GM19023 (cell line): ENCODE results near the gene TSC22D4.
"Not testable (repeated sequence)": the region's sequence is repeated elsewhere in the genome, so short reads cannot be mapped to it uniquely, and the experiment has no call there.

ENCODE experiments used
- ATAC-seq: cut with Tn5 transposase; IDR thresholded peaks from one replicate; pipeline ENCODE4 v1.9.1; 2021; ENCODE audit warnings: mild to moderate bottlenecking, moderate library complexity; ENCODE audit not compliant: unreplicated experiment

Gene TSC22D4

GRCh38 chr7:100478958-100479660 lies at the start of gene TSC22D4:
TSS of gene TSC22D4 (minus strand) at chr7:100479214. CDS start at chr7:100478038, 1,176 bp downstream.
- ATAC-seq, result peak; percentile 63

DNA sequence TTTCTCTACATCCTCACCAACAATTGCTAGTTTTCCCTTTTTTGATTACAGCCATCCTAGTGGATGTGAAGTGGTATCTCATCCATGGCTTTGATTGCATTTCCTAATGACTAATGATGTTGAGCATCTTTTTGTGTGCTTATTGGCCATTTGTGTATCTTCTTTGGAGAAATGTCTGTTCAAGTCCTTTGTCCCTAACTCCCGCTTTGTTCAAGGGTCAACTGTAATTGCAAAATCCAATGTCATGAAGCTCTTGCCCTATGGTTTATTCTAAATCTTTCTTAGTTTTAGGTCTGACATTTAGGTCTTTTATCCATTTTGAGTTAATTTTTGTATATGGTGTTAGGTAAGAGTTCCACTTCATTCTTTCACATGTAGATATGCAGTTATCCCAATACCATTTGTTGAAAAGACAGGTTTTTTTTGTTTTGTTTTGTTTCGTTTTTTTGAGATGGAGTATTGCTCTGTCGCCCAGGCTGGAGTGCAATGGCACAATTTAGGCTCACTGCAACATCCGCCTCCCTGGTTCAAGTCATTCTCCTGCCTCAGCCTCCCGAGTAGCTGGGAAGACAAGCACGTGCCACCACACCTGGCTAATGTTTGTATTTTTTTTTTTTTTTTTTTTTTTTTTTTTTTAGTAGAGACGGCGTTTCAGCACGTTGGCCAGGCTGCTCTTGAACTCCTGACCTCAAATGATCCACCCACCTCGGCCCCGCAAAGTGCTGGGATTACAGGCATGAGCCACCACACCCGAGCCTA lies 49.3 kb upstream of the TSC22D4 start:
- ATAC-seq, result not testable (repeated sequence)

GRCh38 chr7:100523192-100523591 lies 44.2 kb upstream of the TSC22D4 start:
- not testable (repeated sequence) for ATAC-seq

- ATAC-seq, result not testable (repeated sequence)
Measured at GRCh38 chr7:100521909-100522593, 43.0 kb upstream of the TSC22D4 start.

DNA sequence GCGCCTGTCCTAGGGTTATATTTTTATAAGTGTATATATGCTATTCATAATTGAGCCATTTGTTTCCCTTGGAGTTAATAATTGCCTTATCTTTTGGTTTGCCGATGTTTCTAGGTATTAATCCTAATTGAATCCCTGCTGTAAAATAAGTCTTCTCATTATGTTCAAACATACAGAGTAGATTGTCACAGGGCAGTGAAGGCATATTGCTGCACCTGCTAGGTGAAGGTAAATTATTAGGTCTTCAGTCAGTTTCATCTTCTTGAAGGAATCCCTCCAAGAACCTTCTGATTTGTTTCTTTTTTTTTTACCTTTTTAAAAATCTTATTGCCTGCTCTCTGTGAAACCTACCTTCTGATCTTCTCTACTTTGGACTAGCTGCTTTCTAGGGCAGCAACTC lies 42.1 kb upstream of the TSC22D4 start:
- ATAC-seq, result no peak

GRCh38 chr7:100520138-100520537 lies 41.1 kb upstream of the TSC22D4 start:
- ATAC-seq, result no peak

- ATAC-seq, result no peak
Measured at GRCh38 chr7:100519580-100519979, 40.6 kb upstream of the TSC22D4 start.

DNA sequence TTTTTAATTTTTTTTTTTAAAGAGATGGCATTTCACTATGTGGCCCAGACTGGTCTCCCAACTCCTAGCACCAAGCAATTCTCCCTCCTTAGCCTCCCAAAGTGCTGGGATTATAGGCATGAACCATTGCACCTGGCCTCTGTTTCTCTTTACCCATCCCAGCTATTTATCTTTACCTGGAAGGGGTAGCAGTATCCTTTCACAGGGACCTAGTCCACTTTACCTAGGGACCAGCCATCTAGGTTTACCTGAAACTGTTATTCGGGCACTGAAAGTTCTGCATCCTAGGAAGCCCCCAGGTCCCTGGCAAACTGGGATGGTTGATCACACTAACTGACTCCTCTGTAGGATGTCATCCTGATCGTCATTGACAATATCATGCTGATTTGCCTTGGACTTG lies 38.3 kb upstream of the TSC22D4 start:
- ATAC-seq, result no peak

DNA sequence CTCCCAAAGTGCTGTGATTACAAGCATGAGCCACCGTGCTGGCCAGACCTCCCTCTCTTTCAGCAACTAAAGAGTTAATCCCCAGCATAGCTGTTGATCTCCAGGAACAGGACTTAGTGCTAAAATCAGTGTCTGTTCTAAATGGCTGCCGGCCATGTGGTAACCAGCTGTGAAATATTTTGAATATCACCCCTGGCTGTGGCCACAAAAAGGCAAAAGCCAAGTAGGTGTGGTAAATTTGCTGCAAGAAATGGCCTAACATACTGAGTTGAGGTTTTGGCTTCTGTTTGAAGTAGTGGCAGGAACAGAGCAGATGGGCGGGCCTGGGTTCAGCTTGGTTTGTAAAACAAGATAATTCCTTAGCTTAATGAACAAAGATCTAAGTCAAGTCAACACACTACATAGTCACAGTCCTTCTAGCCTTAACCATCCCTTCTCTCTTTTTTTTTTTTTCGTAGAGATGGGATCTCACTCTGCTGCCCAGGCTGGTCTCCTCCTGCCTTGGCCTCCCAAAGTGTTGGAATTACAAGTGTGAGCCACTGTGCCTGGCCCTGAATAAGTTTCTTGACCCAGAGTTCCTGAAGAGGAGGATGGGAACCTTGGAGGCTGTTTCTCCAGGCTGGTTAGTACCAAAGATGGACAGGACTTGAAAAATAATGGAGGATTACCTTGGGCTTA lies 37.3 kb upstream of the TSC22D4 start:
- peak; percentile 55 for ATAC-seq

DNA sequence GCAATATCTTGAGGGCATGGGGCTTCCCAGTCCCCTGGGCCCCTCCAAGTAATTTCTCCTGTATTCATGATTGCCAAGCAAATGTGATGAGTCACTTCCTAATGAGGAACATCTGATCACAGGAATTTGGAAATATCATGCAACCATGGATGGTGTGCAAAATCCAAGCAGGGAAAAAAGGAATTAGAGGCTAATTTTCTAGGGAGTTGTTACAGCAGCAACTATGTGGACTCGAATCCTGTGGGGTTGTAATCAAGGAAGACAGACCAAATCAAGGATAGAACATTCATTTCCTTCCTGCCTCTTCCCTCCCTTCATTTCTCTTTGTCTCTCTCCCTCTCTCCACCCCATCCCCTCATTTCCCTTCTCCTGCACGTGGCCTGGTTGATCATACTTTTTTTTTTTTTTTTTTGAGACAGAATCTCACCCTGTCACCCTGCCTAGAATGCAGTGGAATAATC lies 36.1 kb upstream of the TSC22D4 start:
- no peak for ATAC-seq

DNA sequence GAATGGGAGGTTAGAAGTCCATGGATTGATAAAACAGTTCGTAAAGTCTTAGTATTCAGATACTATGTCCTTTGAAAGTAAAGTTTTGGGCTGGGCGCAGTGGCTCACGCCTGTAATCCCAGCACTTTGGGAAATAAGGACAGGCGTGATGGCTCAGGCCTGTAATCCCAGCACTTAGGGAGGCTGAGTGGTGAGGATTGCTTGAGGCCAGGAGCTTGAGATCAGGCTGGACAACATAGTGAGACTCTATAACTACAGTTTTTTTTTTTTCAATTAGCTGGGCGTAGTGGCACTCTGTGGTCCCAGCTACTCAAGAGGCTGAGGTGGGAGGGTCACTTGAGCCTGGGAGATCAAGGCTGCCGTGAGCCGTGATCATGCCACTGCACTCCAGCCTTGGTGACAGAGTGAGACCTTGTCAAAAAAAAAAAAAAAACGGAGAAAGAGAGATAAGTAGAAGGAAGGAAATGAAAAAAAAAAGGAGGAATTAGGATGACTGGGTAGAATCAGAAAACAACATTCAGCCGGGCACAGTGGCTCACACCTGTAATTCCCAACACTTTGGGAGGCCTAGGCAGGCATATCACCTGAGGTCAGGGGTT lies 34.3 kb upstream of the TSC22D4 start:
- no peak for ATAC-seq

- ATAC-seq, result no peak
Measured at GRCh38 chr7:100510437-100511239, 31.6 kb upstream of the TSC22D4 start.

GRCh38 chr7:100509231-100509630 lies 30.2 kb upstream of the TSC22D4 start:
- no peak for ATAC-seq

- ATAC-seq, result no peak
Measured at GRCh38 chr7:100506356-100506923, 27.4 kb upstream of the TSC22D4 start.

- no peak for ATAC-seq
Measured at GRCh38 chr7:100504887-100505611, 26.0 kb upstream of the TSC22D4 start.

DNA sequence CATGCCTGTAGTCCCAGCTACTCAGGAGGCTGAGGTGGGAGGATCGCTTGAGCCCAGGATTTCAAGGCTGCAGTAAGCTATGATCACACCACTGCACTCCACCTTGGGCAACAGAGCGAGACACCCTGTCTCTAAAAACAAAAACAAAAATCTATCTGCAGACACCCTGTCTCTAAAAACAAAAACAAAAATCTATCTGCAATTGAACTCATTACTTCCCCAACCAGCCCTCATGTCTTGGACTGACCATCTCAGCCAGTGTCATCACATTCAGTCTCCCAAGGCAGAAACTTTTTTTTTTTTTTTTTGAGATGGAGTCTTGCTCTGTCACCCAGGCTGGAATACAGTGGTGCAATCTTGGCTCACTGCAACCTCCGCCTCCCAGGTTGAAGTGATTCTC lies 25.0 kb upstream of the TSC22D4 start:
- ATAC-seq, result not testable (repeated sequence)

DNA sequence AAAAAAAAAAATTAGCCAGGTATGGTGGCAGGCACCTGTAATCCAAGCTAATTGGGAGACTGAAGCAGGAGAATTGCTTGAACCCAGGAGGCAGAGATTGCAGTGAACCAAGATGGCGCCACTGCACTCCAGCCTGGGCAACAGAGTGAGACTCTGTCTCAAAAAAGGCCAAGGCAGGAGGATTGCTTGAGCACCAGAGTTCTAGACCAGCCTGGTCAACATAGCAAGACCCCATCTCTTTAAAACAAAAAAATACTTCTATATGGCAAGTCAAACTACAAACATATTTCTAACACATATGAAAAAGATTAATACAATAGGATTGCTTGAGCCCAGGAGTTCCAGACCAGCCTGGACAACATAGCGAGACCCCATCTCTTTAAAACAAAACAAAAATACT lies 21.7 kb upstream of the TSC22D4 start:
- not testable (repeated sequence) for ATAC-seq

DNA sequence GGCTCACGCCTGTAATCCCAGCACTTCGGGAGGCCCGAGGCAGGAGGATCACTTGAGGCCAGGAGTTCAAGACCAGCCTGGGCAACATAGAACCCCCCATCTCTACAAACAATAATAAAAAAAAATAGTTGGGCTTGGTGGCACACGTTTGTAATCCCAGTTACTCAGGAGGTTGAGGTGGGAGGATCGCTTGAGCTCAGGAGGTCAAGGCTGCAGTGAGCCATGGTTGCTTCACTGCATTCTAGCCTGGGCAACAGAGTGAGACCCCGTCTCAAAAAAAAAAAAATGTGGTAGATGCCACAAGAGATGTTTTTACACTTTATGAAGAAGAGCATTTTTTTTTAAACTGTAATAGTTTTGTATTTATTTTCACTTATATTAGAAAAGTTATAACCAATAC lies 17.5 kb upstream of the TSC22D4 start:
- no peak for ATAC-seq
